Articular chondrocyte of knee joint (primary cell): ENCODE data around the gene PRSS36. TPM values are rescaled to one million over a fixed set of nuclear protein-coding genes. Genes with fewer than 3 reads are reported as not detected.

Experiments
- small RNA-seq: library from RNA; depleted of rRNA; stranded (forward); fragments of <200 nt; gene quantifications from one replicate; pipeline ENCODE3, GENCODE V24; 2012
- total RNA-seq: library from RNA; depleted of rRNA; stranded (reverse); fragments of >200 nt; gene quantifications from 2 replicates; pipeline ENCODE4 v1.2.3, GENCODE V29; 2012

PRSS36 gene
- total RNA-seq: 0.22 and 0.91 TPM in 2 replicates

DNA sequence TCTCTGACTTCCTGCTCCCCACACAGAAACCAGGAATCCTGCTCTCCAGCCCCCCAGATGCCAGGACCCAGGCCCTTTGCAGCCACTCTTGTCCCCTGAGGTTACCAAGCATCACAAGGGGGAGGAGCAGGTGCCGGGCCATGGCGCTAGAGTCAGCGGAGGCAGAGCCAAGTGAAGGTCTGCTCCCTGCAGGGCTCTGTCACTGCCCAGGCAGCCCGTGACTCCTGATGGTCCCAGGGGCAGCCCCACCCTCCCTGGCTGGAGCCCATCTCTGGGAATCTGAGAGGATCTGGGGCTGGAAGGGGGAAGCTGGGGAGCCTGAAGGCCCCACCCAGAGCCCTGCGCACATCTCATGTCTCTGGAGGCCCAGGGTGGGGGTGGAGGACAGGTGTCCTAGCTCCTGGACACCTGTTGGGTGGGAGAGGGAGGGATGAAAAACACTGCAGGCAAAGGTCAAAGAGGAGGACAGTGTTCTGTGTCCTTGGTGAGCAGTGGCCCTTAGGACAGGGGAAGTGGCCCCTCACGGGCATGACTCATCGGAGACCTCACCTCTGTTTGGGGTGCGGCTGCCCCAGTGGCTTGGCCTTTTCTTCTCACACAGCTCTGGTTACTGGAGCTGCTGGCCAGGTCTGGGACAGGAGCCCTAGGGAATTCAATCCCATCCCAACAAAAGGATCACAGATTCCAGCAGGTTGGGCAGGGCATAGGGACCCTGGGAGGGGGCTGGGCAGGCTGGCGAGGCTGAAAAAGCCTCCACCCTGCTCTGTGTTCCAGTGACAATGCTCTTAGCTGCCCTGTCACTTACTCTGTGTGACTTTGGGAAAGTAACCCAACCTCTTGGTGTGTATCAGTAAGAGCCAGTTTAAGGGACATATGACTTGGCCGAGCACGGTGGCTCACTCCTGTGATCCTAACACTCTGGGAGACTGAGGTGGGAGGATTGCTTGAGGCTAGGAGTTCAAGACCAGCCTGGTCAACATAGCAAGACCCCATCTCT, at the start of gene PRSS36:
Gene PRSS36 (minus strand): TSS at position 173 of the 997 bp plus-strand sequence. CDS start 31 bp downstream, at position 142.

GRCh38 chr16:31179747-31180459, 30.0 kb upstream of the PRSS36 start, which contains the start of gene FUS:
TSS of gene FUS (plus strand) at chr16:31180139. CDS start at chr16:31180215, 76 bp downstream.

GRCh38 chr16:31135535-31136286, 14.2 kb downstream of the PRSS36 start, which contains the start of gene PRSS8:
TSS of gene PRSS8 (minus strand) at chr16:31135727. CDS start at chr16:31135498, 229 bp downstream.

GRCh38 chr16:31117384-31118222, 32.3 kb downstream of the PRSS36 start, which contains the start of gene KAT8:
TSS of gene KAT8 (plus strand) at chr16:31117664. CDS start at chr16:31117682, 18 bp downstream.

GRCh38 chr16:31108035-31108793, 41.7 kb downstream of the PRSS36 start, which contains the start of gene BCKDK:
TSS of gene BCKDK (plus strand) at chr16:31108386. CDS start at chr16:31109224, 838 bp downstream.

GRCh38 chr16:31094424-31095120, 55.3 kb downstream of the PRSS36 start, which contains the start of gene VKORC1:
TSS of gene VKORC1 (minus strand) at chr16:31094797. CDS start at chr16:31094729, 68 bp downstream.

Small RNA genes within 50 kb of the gene (small RNA-seq; reads per million reads assigned to genes)
- gene AC009088.4 (not detected), gene NDUFA3P6 (not detected)

Other genes with a start within 250 kb of the PRSS36 start
- 11.5 and 12.0 TPM in 2 replicates for gene FBXL19, start 226.5 kb downstream of the PRSS36 start, total RNA-seq
- 34.4 and 37.7 TPM in 2 replicates for gene ORAI3, start 201.0 kb downstream of the PRSS36 start, total RNA-seq
- gene SETD1A, start 192.3 kb downstream of the PRSS36 start, total RNA-seq: 2.5 and 4.0 TPM in 2 replicates
- 42.6 and 51.9 TPM in 2 replicates for gene HSD3B7, start 164.9 kb downstream of the PRSS36 start, total RNA-seq
- gene STX1B, start 139.4 kb downstream of the PRSS36 start, total RNA-seq: 1.4 and 2.1 TPM in 2 replicates
- 21.7 and 26.1 TPM in 2 replicates for gene STX4, start 116.5 kb downstream of the PRSS36 start, total RNA-seq
- gene ZNF668, start 75.8 kb downstream of the PRSS36 start, total RNA-seq: 7.8 and 10.9 TPM in 2 replicates
- gene ZNF646, start 75.6 kb downstream of the PRSS36 start, total RNA-seq: 12.4 and 13.2 TPM in 2 replicates
- 1.9 and 3.7 TPM in 2 replicates for gene PRSS53, start 61.1 kb downstream of the PRSS36 start, total RNA-seq
- 149 and 200 TPM in 2 replicates for gene VKORC1, start 55.3 kb downstream of the PRSS36 start, total RNA-seq
- 32.0 and 32.5 TPM in 2 replicates for gene BCKDK, start 41.7 kb downstream of the PRSS36 start, total RNA-seq
- 26.2 and 27.0 TPM in 2 replicates for gene KAT8, start 32.4 kb downstream of the PRSS36 start, total RNA-seq
- not detected in 2 replicates for gene PRSS8, start 14.3 kb downstream of the PRSS36 start, total RNA-seq
- gene FUS, start 30.1 kb upstream of the PRSS36 start, total RNA-seq: 39.7 and 45.1 TPM in 2 replicates
- 42.3 and 43.9 TPM in 2 replicates for gene PYCARD, start 52.7 kb upstream of the PRSS36 start, total RNA-seq
- gene TRIM72, start 64.1 kb upstream of the PRSS36 start, total RNA-seq: not detected in 2 replicates
- not detected in 2 replicates for gene PYDC1, start 67.1 kb upstream of the PRSS36 start, total RNA-seq
- gene ITGAM, start 109.9 kb upstream of the PRSS36 start, total RNA-seq: not detected in 2 replicates
- gene ITGAX, start 205.1 kb upstream of the PRSS36 start, total RNA-seq: under 0.01 and 0.52 TPM in 2 replicates
- not detected in 2 replicates for gene ITGAD, start 243.3 kb upstream of the PRSS36 start, total RNA-seq